ENCODE data around the gene DUSP15.
"Not testable (repeated sequence)": the region's sequence is repeated elsewhere in the genome, so short reads cannot be mapped to it uniquely, and the experiment has no call there.

Gene DUSP15

DNA sequence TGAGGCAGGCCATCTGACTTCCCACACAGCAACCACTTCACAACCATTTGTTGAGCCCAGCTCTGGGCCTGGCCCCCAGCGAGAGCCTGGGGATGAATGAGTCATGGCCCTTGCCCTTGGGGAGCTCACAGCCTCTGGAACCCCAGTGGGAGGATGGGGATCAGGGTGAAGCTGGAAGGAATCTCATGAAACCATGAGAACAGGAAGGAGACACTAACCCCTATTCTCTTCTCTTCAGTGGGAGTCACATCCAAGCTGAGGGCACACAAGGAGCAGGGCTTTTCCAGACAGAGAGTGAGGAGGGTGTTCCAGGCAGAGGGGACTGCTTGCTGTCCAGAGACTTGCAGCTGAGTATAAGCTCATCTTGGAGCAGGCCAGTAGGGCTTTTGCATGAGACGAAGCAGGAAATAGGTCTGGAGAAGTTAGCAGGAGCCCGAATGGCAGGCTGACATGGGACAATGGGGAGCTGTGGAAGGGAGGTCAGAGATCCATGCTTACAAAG, 32.4 kb downstream of the DUSP15 start:
- no peak for DNase-seq

DNA sequence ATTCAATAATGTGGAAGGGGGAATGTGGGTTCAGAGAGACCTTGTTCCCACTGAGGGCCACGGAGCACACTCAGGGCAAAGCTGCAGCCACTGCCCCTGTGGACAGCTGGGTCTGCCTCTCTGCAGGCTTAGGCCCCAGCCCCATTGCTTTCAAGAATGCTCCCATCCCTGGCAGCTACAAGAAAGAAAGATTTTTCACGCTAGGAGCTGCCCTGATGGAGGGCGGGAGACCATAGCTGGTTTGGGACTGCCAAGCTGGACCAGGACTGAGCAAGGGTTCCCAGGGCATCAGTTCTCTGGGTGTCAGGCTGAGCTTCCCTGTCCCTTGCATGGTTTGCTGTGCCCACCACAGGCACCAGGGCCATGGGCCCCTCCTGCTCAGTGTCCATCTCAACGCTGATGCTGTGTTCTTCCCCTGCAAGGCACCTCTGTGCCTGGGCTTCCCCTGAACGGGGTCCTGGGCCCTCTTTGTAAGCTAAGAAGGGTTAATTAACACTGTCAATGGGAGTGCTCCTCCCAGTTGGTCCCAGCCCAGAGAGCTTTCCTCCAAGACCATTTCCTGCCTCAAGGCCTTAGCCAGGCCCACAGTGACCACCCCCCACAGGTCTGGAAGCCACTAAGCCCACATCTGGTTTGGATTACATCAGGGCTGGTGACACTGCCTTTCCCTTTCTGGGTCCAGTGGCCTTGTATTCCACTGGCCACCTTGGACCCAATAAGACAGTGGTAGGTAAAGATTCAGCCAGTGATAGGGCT, 33.3 kb downstream of the DUSP15 start:
- no peak for DNase-seq

DNA sequence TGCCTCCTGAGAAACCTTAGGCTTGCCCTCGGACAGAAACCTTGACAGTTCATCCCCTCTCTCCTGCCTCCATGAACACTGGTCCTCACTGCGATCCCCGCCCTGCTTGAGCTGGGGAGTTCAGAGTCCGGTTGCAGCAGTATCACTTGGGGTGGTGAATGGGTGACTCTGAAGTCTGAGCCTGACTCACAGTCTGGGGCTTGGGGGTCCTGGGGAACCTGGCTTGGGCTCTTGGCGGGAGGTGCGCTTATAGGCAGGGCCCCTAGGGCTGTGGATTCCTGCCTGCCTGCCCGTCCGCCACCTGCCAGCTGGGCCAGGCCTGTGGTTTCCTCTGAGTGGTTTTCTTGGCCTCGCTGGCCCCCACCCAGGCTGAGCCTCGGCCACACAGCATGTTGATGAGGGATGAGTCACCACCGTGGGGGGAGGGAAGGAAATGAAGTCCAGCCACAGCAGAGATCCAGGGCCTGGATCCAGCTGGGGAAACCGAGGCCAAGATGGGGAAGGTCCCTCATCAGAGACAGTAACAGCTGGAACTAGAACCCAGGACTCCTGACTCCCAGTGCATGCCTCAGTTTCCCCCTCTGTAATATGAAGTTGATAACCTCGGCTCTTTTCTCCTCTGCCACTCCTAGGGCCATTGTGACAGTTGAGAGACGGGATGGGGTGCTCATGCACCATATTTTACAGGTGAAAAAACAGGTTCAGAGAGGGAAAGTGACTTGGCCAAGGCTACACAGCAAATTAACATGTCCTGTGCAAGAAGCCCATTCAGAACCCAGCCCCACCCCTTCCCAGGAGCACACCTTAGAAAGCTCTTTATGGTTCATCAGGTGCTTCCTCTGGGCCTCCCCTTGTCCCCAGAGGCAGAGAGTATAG, 34.1 kb downstream of the DUSP15 start:
- no peak for DNase-seq

DNA sequence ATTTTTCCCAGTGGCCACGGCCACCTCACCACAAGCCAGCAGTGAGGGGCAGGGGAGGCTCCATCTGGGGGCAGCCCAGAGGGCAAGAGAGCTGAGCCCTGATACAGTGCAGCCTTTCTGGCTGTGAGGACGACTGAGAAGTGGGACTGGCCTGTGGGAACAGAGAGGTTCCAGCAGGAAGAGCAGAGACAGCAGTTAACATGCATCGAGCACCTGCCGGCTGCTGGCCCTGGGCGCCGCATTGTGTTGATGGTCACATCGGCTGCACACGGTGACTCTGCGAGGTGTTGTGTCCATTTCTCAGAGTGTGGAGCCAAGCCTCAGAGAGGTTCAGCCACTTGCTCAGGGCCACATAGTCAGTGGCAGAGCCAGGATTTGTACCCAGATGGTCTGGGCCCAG, 34.8 kb downstream of the DUSP15 start:
- no peak for DNase-seq

DNA sequence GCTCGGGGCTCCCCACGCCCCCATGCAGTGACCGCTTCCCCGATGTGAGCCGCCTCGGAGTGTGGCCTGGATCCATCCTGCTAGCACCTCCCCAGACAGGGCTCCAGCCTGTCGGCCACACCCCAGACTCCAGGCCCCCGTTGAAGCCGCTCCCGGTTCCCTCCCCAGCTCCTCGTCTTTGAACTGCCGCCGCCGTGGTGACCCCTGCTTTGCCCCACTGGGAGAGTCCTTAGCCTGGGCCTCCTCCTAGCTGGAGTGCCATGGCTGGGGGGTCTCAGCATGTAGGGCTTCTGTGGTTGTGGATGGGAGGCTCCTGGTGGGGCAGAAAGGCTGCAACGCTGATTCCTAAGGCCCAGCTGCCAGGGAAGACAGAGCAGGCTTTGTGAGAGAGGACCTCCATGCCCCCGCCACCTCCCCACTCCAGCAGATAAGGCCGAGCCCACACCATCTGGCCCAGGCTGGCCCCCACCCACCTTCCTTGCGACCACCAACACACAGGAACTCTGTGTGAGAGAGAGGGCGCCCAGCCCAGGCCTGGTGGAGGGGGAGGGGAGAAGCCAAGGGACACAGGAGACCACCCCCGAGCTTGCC, 36.3 kb downstream of the DUSP15 start:
- no peak for DNase-seq

DNA sequence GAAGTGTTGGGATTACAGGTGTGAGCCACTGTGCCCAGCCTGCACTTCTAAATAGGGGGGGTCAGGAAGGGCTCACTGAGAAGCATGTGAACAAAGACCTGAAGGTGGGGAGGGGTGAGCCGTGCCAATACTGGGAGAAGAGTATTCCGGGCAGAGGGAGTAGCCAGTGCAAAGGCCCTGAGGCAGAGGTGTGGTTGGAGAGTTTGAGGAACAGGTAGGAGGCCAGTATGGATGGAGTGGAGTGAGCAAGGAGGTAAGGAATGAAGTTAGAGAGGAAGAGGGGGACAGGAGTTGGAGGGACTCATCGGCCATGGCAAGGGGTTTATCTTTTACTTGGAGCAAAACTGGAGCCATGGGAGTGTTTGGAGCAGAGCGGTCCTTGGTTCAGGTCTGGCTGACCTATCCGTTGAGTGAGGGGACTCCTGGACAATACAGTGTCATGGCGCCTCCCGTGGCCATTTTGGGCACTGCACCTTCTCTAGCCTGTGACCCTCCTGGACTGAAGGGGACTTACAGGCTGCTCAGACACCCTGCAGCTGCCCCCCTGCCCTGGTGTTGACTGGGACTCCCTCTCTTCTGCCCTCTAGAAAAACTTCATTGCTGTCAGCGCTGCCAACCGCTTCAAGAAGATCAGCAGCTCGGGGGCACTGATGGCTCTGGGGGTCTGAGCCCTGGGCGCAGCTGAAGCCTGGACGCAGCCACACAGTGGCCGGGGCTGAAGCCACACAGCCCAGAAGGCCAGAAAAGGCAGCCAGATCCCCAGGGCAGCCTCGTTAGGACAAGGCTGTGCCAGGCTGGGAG, 37.0 kb downstream of the DUSP15 start:
- peak; percentile 38 for DNase-seq

DNA sequence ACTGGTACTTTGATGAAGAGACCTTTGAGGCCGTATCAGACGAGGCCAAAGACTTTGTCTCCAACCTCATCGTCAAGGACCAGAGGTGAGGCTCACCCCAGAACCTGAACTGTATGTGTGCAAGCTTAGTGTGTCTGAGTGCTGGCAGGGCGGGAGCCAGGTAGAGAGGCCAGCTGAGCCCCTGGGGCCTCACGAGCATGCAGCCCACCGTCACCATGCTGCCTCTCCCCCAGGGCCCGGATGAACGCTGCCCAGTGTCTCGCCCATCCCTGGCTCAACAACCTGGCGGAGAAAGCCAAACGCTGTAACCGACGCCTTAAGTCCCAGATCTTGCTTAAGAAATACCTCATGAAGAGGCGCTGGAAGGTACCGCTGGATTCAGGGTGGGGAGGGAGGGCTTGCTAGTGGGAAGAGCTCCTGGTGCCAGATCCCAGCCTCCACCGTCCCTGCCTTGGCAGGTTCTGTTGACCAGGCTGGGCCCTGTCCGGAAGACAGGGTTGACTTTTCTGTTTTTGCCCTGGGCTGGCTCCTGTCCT, 38.5 kb downstream of the DUSP15 start:
- no peak for DNase-seq

DNA sequence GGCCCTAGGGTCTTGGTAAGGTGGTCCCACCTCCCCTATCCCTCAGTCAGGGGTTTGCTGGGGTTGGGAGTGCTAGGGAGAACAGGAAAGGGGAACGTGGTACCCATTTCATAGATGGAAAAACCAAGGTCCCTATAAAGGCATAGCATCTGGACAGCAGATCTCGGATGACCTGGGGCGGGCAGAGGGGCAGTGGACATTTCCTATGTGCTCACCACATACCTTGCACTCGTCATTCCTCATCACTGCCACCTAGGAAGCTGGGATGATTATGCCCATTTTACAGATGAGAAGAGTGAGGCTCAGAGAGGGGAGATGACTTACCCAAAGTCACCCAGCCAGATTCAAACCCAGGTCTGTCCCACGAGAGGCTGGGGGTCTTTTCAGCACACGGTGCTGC, 39.1 kb downstream of the DUSP15 start:
- DNase-seq, result no peak

DNA sequence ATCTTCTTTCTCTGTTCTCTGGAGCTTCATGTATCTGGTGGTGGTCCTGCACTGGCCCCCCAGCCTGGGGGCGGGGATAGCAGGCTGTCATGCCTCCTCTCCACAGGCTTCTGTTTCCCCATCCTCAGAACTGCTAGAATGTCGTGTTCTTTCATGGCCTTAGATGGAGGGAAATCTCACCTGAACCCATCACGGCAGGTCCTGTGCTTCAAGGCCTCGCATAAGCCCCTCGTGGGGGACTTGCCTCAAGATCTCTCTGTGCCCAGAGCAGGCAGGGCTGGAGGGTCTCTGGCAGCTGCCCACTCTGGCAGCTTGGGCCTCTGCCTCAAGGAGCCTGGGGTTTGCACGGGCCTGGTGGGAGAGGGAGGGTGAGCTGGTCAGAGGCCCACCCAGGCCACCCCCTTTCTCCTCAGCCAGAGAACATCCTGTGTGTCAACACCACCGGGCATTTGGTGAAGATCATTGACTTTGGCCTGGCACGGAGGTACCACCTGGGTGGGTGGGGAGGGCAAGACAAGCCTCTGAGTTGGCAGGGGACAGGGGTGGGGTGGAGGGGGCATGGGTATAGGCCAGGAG, 39.8 kb downstream of the DUSP15 start:
- DNase-seq, result no peak

DNA sequence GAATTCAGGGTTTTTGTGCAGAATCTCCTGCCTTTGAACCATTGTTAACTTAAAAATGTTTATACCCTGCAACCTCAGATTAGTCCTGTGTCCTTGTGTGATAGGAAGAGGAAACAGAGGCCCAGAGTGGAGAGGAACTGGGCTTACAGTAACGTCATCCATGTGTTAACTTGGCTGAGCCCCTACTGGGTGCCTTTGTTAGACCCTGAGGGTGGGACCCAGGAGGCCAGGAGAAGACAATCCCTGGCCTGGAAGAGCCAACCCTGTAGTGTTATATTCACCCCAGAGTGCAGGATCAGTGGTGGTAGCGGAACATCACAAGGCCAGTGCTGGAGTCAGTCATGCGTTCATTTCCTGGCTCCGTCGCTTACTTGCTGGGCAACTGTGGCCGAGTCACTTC, 40.6 kb downstream of the DUSP15 start:
- no peak for DNase-seq

DNA sequence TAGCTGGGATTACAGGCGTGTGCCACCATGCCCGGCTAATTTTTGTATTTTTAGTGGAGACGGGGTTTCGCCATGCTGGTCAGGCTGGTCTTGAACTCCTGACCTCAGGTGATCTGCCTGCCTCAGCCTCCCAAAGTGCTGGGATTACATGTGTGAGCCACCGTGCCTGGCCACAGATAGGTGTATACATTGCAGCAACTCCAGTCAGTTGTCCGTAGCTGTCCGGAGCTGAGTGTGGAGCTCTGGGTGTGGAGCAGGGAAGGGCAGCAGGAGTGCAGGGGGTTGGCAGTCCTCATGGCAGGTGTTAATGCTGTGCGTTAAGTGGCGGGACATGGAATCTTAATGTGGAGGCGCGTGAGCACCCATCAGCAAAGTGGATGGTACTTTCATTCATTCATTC, 42.3 kb downstream of the DUSP15 start:
- DNase-seq, result not testable (repeated sequence)

DNA sequence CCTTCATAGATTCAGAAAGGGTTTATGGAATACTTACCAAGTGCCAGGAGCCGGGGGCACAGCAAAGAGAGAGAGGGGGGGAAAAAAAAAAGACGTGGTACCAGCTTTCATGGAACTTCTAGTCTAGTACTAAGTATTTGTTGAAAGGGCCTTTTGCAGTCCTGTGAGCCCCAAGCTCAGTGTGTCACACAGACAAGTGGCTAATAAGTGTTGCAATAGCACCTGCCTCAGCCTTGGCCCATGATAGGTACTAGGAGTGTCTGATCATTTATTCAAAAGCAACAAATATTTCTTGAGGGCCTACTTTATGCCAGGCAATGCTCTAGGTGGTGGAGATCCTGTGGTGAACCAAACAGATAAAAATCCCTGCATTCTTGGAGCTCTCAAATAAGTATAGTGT, 43.3 kb downstream of the DUSP15 start:
- DNase-seq, result no peak

DNA sequence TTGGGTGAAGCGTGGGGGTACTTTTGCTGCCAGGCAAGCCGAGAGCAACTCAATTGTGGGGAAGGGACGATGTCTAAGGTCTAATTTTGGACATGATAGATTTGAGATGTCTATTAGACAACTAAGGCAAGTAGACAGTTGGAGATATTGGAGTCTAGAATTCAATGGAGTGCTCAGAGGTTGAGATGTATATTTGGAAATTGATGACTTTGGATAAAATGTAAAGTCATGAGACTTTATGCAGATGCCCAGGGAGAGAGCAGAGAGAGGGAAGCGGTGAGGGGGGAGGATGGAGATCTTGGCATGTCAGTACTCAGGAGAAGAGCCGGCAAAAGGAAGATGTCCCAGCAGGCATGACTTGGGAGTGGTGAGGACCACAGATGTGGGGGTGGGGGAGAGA, 44.3 kb downstream of the DUSP15 start:
- DNase-seq, result no peak

DNA sequence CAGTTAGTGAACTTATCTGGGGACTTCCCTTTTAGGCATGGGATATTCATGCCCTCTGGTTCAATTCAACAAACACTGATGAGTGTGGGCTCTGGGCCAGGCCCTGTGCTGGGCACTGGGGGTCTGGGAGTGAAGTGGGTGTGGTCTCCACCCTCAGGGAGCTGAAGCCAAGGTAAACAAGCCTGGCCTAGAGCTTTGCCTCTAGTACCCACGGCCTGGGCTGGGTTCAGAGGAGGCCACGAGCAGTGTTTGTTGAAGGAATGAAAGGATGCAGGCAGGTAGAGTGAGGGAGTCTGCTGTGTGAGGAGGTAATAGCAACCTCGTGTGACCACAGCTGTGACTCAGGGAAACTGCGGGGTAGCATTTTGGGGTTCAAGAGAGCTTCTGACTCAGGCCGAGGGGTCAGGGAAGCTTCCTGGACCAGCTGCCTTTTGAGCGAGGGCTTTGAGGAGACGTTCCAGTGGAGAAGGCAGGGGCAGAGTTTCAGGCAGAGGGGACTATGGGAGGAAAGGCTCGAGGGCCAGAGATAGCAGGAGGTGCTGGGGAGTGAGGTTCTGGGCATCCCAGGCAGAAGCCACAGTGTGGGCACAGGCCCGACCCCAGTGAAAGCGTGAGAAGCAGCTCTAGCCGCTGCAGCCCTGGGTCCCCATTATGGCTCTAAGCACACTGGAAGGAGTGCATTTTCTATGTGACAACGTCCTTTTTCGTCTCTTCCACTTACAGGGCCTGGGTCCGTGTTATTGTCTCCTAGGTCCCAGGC, 45.6 kb downstream of the DUSP15 start:
- DNase-seq, result no peak

DNA sequence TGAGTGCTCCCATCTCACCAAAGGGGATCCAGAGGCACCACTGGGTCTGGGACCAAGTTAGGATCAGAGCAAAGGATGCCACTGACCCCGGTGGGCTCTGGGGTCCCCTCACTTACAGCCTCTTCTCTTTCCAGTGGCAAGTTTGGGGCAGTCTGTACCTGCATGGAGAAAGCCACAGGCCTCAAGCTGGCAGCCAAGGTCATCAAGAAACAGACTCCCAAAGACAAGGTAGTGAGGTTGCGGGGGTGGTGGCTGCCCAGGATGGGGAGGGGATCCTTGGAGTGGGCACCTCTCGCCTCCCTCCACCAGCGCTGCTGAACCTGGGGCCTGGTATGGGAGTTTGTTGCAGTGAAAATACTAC, 46.2 kb downstream of the DUSP15 start:
- DNase-seq, result no peak

DNA sequence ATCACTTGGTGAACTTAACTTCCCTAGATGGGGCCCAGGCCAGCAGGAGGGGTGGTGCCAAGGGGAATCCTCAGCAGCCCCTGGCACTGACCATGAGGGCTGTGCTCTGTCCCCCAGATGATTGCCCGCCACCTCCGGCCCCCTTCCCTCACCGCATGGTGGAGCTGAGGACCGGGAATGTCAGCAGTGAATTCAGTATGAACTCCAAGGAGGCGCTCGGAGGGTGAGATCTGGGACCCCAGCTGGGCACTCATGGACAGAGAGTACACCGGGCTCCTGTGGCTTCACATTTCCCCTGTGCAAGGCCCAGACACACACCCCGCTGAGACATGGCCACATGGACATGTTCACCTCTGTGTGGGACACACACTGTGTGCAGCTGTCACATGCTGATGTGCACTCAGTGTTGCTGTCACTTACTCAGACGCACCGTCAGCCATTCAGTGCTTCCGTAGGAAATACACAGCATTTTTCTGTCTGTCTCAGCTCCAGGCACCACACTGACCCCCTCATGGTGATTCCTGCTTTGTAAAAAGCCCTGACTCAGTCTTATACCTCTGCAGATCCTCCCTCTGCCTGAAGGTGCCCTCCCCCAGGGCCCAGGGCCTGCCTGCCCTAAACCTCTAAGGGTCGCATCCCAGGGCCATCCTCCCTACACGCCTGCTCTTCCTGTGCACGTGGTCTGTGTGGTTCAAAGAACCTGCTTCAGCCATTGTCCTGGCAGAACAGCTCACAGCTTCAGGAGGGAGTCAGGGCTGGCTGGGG, 46.8 kb downstream of the DUSP15 start:
- DNase-seq, result no peak

DNA sequence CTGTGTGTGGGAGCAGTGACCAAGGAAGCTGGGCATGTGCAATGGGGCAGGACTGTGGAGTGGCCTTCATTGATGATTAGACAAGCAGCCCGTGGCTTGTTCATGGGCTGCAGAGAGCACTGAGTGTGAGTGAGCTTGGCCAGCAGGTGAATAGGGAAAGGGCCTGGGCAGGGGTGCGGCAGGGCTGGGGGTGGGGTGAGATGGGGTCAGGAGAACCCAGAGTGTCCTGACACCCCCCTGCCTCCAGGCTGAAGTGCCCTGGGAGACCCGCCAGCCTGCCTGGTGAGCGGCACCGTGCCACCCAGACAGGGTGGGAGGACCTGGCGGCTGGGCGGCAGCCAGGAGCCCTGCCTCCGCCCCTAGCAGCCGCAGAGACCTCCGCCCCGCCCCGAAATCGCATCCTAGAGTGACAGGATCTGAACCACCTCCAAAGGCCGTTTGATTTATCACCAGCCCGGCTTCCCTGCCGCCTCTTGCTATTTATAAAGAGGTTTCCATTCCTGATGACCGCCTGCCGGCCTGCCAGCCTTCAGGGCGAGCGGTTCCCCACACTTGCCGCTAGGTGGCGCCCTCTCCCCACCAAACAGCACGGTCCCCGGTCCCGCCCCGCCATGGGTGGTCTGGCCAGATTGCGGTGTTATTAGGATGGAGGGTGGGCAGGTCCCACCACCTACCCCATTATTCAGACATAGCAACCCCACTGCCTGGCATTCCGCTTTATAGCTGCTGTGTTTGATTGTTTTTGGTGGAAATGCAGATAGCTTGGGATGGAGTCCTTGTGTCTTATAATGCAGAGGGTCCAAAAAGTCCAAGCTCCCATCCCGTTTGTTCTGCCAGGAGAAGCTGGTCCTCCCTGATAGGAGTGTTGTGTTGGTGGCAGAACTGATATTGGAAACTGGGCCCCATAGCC, 47.7 kb downstream of the DUSP15 start:
- peak; percentile 88 for DNase-seq

DNA sequence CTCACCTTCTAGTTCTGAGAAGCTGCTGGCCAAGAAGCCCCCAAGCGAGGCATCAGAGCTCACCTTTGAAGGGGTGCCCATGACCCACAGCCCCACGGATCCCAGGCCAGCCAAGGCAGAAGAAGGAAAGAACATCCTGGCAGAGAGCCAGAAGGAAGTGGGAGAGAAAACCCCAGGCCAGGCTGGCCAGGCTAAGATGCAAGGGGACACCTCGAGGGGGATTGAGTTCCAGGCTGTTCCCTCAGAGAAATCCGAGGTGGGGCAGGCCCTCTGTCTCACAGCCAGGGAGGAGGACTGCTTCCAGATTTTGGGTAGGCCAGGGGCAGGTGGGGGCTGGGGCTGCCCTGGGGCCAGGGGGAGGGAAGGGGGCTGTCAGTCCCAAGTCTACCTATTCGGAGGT, 48.9 kb downstream of the DUSP15 start:
- DNase-seq, result no peak

DNA sequence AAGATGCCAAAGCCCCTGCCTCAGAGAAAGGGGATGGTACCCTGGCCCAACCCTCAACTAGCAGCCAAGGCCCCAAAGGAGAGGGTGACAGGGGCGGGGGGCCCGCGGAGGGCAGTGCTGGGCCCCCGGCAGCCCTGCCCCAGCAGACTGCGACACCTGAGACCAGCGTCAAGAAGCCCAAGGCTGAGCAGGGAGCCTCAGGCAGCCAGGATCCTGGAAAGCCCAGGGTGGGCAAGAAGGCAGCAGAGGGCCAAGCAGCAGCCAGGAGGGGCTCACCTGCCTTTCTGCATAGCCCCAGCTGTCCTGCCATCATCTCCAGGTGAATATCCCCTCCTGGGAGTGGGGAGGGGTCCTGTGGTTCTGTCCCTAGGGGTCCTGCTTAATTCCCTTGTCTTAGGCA, 50.1 kb downstream of the DUSP15 start:
- DNase-seq, result no peak
